ENCODE measurements around the gene SLC45A3.
A peak's percentile ranks its signal among the peaks of the same experiment; 100 is the strongest.

Gene SLC45A3

DNA sequence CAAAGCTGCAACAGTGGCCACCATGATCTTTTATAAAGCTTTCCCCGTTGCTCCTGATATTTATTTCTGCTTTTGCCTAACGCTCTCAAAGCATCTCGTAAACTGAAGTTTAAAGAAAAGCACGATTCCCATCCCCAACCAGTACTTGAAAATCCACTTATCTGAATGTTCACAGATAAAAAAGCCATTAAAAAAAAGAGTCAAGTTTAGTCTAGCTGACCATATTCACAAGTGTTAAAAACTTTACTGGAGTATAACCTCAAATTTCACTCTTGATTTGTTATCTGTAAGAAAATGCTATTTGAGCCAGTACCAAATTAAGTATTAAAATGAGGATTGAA lies 34.6 kb upstream of the SLC45A3 start:
- Histone ChIP-seq H2BK5ac (ENCODE audit: low read depth, low read length, poor library complexity, severe bottlenecking) (no peak overlapping the region), H2BK15ac (ENCODE audit: low read depth, poor library complexity, severe bottlenecking) (no peak overlapping the region), H3K9ac (ENCODE audit: low read length) (peak overlapping the region; percentile 46), H3K4ac (ENCODE audit: low read depth in 1 of 2, low read length in 2 of 2) (no peak overlapping the region), H3K27me3 (ENCODE audit: control insufficient read depth in 1 of 2, insufficient read depth in 1 of 2, low read length in 2 of 2) (no peaks in the 10 kb centered on the region), H3K79me1 (replicated peaks; ENCODE audit: low read length, poor library complexity, severe bottlenecking) (peaks cover 16% of the 10 kb centered on the region), H2AFZ (ENCODE audit: low read depth, low read length) (no peak overlapping the region), H2BK120ac (ENCODE audit: low read depth, low read length) (no peak overlapping the region), H3K9me3 (ENCODE audit: control insufficient read depth, low read length) (no peaks in the 10 kb centered on the region), H3K4me3 (ENCODE audit: insufficient read depth in 1 of 2, low read depth in 1 of 2, low read length in 2 of 2) (no peak overlapping the region), H3K27ac (ENCODE audit: low read length, poor library complexity, severe bottlenecking) (no peak overlapping the region), H3K36me3 (ENCODE audit: control insufficient read depth in 1 of 2, insufficient read depth in 2 of 2, low read depth in 1 of 2, low read length in 2 of 2) (peaks cover 6 to 90% of the 10 kb centered on the region in 2 experiments), H2BK12ac (ENCODE audit: low read length in 2 of 2) (no peak overlapping the region), H3K4me2 (ENCODE audit: low read length, poor library complexity, severe bottlenecking) (no peak overlapping the region), H3K18ac (ENCODE audit: low read depth in 1 of 2, low read length in 2 of 2) (no peak overlapping the region), H3K23ac (ENCODE audit: low read length in 2 of 2) (no peak overlapping the region), H4K8ac (ENCODE audit: low read length) (no peak overlapping the region), H4K91ac (ENCODE audit: low read length) (no peak overlapping the region), H2AK5ac (ENCODE audit: low read length, severe bottlenecking) (no peak overlapping the region), H3K14ac (ENCODE audit: low read length in 2 of 2) (no peak overlapping the region), H3K4me1 (ENCODE audit: control insufficient read depth, insufficient read depth, low read depth, low read length) (no peaks in the 10 kb centered on the region)
- WGBS: 85% methylated on average over 4 of the region's 4 CpGs
- DNase-seq: no peak

DNA sequence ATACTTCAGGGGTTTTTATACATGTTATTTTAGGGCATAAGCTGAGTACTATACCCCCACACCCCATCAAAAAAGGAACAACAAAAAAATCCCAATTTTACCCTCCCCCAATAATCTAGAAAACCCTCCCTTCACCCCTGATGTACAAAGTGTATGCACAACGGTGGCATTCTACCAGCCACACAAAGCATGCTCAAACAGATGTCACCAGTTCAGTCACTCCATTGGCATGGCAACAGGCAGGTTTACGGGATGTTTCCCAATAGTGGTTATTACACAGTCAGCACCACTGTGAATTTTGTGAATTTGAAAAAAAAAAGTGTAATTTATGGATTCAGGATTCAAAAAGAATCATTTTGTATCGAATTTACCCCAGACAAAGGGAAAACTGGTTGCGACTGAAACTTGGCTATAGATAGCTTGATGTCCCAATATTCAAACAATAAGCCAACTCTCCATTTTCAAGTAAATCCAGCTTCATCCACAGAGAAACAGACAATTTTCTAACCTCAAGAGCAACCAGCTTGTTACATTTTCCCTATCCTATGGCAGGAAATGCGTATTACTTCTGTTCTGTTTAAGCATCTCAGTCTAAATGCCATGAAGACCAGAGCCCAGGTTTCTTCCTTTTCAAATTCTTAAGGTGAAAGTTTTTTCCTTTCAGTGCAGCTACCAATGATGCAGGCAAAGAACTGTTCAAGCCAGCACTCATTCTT lies 34.0 kb upstream of the SLC45A3 start:
- H3K4me3 ChIP-seq (ENCODE audit: insufficient read depth in 1 of 2, low read depth in 1 of 2, low read length in 2 of 2): no peak overlapping the region
- no peak overlapping the region for H3K4ac ChIP-seq (ENCODE audit: low read depth in 1 of 2, low read length in 2 of 2)
- H2BK120ac ChIP-seq (ENCODE audit: low read depth, low read length): no peak overlapping the region
- H3K36me3 ChIP-seq (ENCODE audit: control insufficient read depth in 1 of 2, insufficient read depth in 2 of 2, low read depth in 1 of 2, low read length in 2 of 2): peaks cover 6 to 90% of the 10 kb centered on the region in 2 experiments
- H3K79me1 ChIP-seq (replicated peaks; ENCODE audit: low read length, poor library complexity, severe bottlenecking): peaks cover 16% of the 10 kb centered on the region
- H3K14ac ChIP-seq (ENCODE audit: low read length in 2 of 2): no peak overlapping the region
- WGBS: 96% methylated on average over 5 of the region's 5 CpGs
- no peak overlapping the region for H4K91ac ChIP-seq (ENCODE audit: low read length)
- H2BK15ac ChIP-seq (ENCODE audit: low read depth, poor library complexity, severe bottlenecking): no peak overlapping the region
- H2AFZ ChIP-seq (ENCODE audit: low read depth, low read length): no peak overlapping the region
- peaks cover 2% of the 10 kb centered on the region for H3K4me1 ChIP-seq (ENCODE audit: control insufficient read depth, insufficient read depth, low read depth, low read length)
- no peak overlapping the region for H3K4me2 ChIP-seq (ENCODE audit: low read length, poor library complexity, severe bottlenecking)
- H3K23ac ChIP-seq (ENCODE audit: low read length in 2 of 2): no peak overlapping the region
- H3K9ac ChIP-seq (ENCODE audit: low read length): peak overlapping the region; percentile 46
- no peak overlapping the region for H2BK5ac ChIP-seq (ENCODE audit: low read depth, low read length, poor library complexity, severe bottlenecking)
- H2AK5ac ChIP-seq (ENCODE audit: low read length, severe bottlenecking): no peak overlapping the region
- no peaks in the 10 kb centered on the region for H3K27me3 ChIP-seq (ENCODE audit: control insufficient read depth in 1 of 2, insufficient read depth in 1 of 2, low read length in 2 of 2)
- H3K27ac ChIP-seq (ENCODE audit: low read length, poor library complexity, severe bottlenecking): no peak overlapping the region
- H2BK12ac ChIP-seq (ENCODE audit: low read length in 2 of 2): no peak overlapping the region
- no peak overlapping the region for H3K18ac ChIP-seq (ENCODE audit: low read depth in 1 of 2, low read length in 2 of 2)
- H4K8ac ChIP-seq (ENCODE audit: low read length): no peak overlapping the region
- no peaks in the 10 kb centered on the region for H3K9me3 ChIP-seq (ENCODE audit: control insufficient read depth, low read length)
- peak; percentile 39 for DNase-seq

DNA sequence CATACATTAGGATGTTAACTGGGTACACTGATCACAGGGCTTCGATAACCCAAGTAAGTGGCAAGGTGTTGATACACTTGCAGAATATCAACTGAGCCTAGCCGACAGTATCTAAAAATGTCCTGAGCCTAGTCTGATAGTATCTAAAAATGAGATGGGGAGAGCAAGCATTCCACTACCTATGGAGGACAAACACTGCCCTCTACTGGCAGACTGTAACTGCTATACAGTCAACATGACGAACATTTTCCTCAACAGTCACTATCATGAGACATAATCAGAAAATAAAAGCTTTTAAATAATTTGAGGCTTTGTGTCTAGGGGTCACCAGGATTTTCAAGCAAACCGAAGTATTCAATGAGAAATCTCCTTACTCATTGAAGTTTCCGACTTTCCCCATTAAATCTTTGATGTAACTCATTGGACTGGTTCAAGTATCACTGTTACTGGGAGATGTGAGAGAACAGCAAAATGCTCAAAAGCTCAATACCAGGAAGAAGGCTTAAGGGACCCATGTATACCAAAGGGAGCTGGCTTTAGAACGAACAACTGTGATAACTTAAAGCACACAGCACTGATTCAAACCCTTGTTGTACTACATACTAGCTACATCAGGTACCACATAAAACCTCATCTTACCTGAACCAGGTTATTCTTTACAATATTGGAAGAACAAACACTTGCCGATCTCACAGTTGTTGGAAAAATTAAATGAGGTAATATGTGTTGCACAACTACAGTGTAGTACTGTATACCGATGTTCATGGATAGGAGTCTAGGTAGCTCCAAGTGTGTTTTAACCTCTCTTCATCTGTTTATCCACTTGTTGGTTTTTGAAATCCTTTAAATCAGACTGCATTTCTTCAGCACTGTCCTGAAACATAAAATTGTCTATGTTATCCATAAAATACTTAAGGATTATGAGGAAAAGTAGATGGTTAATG lies 31.1 kb upstream of the SLC45A3 start:
- Histone ChIP-seq H3K4ac (ENCODE audit: low read depth in 1 of 2, low read length in 2 of 2) (no peak overlapping the region), H2AFZ (ENCODE audit: low read depth, low read length) (no peak overlapping the region), H3K4me2 (ENCODE audit: low read length, poor library complexity, severe bottlenecking) (no peak overlapping the region), H3K36me3 (ENCODE audit: control insufficient read depth in 1 of 2, insufficient read depth in 2 of 2, low read depth in 1 of 2, low read length in 2 of 2) (peaks cover 2 to 87% of the 10 kb centered on the region in 2 experiments), H2BK120ac (ENCODE audit: low read depth, low read length) (no peak overlapping the region), H2BK5ac (ENCODE audit: low read depth, low read length, poor library complexity, severe bottlenecking) (no peak overlapping the region), H3K27me3 (ENCODE audit: control insufficient read depth in 1 of 2, insufficient read depth in 1 of 2, low read length in 2 of 2) (no peaks in the 10 kb centered on the region), H2BK12ac (ENCODE audit: low read length in 2 of 2) (no peak overlapping the region), H3K4me3 (ENCODE audit: insufficient read depth in 1 of 2, low read depth in 1 of 2, low read length in 2 of 2) (no peak overlapping the region), H4K91ac (ENCODE audit: low read length) (no peak overlapping the region), H4K8ac (ENCODE audit: low read length) (no peak overlapping the region), H3K9me3 (ENCODE audit: control insufficient read depth, low read length) (no peaks in the 10 kb centered on the region), H3K23ac (ENCODE audit: low read length in 2 of 2) (no peak overlapping the region), H3K27ac (ENCODE audit: low read length, poor library complexity, severe bottlenecking) (no peak overlapping the region), H2AK5ac (ENCODE audit: low read length, severe bottlenecking) (no peak overlapping the region), H3K14ac (ENCODE audit: low read length in 2 of 2) (no peak overlapping the region), H2BK15ac (ENCODE audit: low read depth, poor library complexity, severe bottlenecking) (no peak overlapping the region), H3K18ac (ENCODE audit: low read depth in 1 of 2, low read length in 2 of 2) (no peak overlapping the region), H3K79me1 (replicated peaks; ENCODE audit: low read length, poor library complexity, severe bottlenecking) (peaks cover 9% of the 10 kb centered on the region), H3K9ac (ENCODE audit: low read length) (peak overlapping the region; percentile 80), H3K4me1 (ENCODE audit: control insufficient read depth, insufficient read depth, low read depth, low read length) (peaks cover 8% of the 10 kb centered on the region)
- DNase-seq: peak; percentile 84
- WGBS: 47% methylated on average over 4 of the region's 8 CpGs
